Fibroblast of skin of right quadriceps (primary cell): ENCODE results near the gene MBLAC1.
A peak's percentile ranks its signal among the peaks of the same experiment; 100 is the strongest.

Experiments used
- DNase-seq: peaks from one replicate; pipeline ENCODE4 v3.0.0-alpha.2; 2013

Gene MBLAC1

GRCh38 chr7:100126931-100127865, at the start of gene MBLAC1:
MBLAC1 (plus strand) TSS chr7:100126967; CDS start chr7:100127396, 429 bp downstream.
- DNase-seq, result peak; percentile 94

GRCh38 chr7:100077205-100077604, 49.6 kb upstream of the MBLAC1 start:
- DNase-seq, result no peak

- DNase-seq, result no peak
Observed at GRCh38 chr7:100079024-100079560, 47.7 kb upstream of the MBLAC1 start.

DNA sequence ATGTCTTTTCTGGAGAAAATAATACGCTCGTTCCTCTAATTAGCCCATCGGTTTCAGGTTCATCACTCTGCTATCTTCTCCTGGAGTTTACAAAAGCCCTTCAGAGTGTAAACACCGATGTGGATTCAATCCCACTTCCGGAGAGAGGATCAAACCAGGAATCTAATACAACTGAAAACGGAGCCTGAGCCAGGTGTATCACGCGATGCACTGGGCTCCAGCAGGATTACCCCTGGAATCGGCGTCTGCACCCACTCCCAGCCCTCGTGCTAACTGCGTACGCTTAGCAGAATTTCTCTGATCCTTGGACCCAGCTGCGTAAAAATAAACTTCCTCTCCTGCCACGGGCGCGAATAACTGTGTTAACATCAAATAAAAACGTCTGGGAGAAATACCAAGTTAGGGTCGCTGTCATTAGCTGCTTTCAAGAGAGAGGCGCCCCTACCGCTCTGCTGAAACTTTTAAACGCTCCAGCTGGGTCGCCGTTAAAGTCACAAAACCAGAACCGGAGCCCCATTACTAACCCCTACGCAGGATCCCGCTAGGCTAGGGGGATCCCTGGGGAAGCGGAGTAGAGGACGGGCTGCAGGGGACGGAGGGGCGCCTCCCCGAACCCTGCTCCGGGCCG, 45.7 kb upstream of the MBLAC1 start:
- DNase-seq, result no peak

DNA sequence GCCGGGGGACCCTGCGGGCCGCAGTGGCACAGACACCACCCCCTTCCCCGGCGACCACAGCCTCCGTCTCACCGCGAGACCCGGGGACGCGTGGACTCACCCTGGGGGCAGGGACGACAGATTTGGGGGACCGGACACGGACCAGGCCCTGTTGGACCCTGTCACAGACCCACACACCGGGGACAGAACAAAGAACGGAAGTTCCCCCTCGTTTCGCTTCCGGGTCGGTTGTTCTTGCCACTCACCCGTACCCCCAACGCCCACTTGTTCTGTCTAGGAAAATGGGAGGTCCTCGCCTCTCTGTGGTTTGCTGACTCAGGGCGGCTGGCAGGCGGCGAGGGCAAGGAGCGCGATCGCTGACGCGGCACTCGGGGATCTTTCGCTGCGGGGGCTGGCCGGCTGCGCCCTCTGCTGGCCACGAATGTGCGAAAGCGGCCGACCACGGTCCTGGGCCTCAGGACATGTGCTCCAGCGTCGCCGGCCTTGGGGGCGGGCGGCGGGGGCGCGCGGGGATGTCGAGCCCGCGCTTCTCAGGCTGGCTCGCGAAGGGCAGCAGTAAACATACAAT, 45.1 kb upstream of the MBLAC1 start, which contains the start of gene ZNF3:
Gene ZNF3, minus strand, starts transcription at position 189 of the 568 bp plus-strand sequence. CDS start 4,366 bp downstream, outside the sequence.
- peak; percentile 99 for DNase-seq

- no peak for DNase-seq
Observed at GRCh38 chr7:100082978-100083377, 43.8 kb upstream of the MBLAC1 start.

DNA sequence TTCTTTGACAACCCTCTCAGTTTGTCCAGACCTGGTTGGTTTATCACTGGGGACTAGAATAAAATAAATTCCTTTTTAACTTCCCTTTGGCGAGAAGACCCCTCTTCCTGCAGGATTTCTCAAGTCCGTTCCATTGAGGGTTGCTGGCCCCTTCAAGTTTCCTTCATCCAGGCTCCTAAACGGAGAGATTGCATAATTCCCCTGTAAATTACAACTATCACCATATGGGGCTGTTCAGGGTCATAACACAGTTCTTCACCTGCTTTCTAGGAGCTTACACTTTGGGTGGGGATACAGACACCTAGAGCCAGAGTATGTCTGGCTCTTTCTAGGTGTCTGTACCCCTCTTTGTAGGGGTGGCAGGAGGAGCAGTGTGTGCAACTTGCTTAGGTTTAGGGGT, 41.3 kb upstream of the MBLAC1 start:
- DNase-seq, result no peak

GRCh38 chr7:100087055-100087750, 39.6 kb upstream of the MBLAC1 start:
- DNase-seq, result peak; percentile 99

DNA sequence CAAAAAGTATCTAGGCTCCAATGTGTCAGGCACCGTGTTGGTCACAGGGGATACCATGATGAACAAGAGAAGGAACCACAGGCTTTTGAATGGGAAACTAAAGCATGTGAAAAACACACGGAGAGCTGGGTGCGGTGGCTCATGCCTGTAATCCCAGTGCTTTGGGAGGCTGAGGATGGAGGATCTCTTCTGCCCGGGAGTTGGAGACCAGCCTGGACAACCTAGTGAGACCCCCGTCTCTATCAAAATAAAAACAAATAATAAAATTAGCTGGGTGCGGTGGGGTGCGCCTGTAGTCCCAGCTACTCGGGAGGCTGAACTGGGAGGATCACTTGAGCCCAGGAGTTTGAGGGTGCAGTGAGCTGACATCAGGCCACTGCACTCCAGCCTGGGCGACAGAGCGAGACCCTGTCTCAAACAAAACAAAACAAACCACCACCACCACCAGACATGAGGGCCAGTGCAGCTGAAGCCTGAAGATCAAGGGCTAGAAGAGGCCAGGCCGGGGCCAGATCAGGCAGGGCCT, 38.6 kb upstream of the MBLAC1 start:
- no peak for DNase-seq

GRCh38 chr7:100088621-100089457, 37.9 kb upstream of the MBLAC1 start, which contains the start of gene COPS6:
COPS6 (plus strand) TSS chr7:100088969; CDS start chr7:100088991, 22 bp downstream.
- DNase-seq, result peak; percentile 80

GRCh38 chr7:100089458-100090196, 37.1 kb upstream of the MBLAC1 start:
- no peak for DNase-seq

DNA sequence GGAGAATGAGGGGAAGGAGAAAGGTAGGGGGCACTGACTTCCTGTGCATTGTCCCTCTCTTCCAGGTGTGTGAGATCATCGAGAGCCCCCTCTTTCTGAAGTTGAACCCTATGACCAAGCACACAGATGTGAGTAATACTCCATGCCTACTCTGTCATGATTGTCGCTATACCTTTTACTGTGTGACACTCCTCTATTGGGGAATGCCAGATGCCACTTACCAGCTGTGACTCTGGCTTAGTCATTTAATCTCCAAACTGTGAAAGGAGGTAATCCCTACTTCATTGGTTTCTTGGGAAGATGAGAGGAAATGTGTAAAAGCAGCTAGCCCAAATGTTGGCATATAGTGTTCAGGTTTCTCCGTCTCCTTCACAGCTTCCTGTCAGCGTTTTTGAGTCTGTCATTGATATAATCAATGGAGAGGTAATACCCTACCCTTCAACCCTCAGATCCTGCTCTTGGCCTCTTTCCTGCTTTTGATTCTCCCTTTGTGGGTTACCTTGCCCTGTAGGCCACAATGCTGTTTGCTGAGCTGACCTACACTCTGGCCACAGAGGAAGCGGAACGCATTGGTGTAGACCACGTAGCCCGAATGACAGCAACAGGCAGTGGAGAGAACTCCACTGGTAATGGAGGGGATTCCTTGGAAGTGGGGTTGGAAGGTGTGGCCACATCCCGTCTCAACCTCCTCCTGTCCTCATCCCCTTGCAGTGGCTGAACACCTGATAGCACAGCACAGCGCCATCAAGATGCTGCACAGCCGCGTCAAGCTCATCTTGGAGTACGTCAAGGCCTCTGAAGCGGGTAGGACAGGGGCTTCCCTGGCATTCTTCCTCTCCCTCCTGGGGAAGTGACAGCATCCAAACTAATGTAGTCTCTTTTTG, 36.0 kb upstream of the MBLAC1 start:
- DNase-seq, result no peak

- no peak for DNase-seq
Observed at GRCh38 chr7:100091411-100092181, 35.2 kb upstream of the MBLAC1 start.

DNA sequence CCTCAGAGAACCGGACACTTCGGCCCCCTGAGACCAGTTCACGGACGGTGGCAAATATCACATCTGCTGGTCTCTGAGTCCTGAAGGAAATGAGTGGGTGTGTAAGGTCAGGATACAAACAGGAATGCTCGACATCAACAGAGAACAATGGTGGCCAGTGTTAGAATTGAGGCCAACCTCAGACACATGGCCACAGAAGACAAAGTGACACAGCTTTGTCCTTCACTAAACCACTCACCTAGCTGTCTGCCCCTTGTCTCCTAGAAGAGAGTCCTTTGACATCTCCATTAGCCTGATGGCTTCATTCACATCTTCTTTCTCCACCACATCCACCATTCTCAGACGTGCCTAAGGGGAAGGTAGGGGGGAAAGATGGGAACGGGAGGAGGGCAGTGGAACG, 33.7 kb upstream of the MBLAC1 start:
- no peak for DNase-seq

- no peak for DNase-seq
Observed at GRCh38 chr7:100093498-100093897, 33.3 kb upstream of the MBLAC1 start.

DNA sequence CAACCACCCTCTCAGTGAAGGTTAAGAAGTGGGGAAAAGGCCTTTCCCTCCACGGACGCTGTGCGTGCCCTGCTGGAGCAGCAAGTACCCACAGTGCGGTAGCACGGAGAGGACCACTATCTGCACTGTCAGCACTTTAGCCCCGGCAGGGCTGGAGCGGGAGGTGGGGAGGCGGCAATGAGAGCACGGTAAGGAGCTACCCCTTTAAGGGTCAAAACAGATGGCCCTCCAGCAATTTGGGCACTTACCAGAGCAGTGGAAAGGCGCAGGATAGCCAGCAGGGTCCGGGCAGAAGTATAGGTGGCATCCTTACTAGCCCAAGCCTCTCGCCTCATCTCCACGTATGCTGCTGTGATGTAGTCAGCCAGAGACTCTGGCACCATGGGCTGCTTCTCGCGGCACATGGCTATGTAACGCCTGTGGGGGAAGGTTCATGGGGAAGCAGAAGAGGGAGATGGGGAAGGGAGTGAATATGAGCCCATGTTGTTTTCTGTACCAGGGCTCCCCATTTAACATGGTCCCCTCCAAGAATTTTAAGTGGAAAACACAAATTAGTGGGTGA, 32.8 kb upstream of the MBLAC1 start:
- no peak for DNase-seq

DNA sequence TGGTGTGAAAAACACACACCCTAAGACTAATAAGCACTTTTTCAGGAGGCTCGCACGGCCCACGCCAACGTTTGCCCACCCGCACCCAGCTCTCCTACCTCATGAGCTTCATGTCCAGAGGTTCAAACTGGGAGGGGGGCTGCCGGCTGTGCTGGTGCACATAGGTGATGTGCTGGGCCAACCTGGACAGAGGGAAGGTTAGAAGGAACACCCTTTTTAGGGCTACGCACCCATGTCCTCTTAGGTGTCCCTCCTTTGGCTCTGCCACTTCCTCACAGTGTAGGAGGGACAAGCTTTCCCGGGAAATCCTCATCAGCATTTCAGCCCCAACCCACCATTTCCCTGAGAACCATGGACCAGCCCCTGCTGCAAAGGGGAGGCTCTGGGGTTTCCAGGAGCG, 31.5 kb upstream of the MBLAC1 start:
- DNase-seq, result no peak

DNA sequence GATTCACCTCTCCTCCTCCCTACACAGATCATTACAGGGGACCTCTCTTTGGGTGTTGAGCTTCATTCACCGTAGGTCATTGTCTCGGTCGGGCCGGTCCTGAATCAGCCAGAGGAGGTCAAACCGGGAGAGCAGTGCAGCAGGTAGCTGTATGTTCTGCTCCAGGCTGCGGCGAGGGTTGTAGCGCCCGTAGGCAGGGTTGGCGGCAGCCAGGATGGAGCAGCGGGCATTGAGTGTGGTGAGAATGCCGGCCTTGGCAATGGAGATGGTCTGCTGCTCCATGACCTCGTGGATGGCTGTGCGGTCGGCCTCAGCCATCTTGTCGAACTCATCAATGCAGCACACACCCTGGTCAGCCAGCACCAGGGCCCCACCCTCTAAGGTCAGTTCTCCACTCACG, 31.1 kb upstream of the MBLAC1 start:
- no peak for DNase-seq
